HEK293 (cell line): ENCODE data around the gene GRAPL.
"Not testable (repeated sequence)": the region's sequence is repeated elsewhere in the genome, so short reads cannot be mapped to it uniquely, and the experiment has no call there.

Experiments
- BCL11A ChIP-seq: fragments of 450-650 bp; formaldehyde crosslinking; IDR thresholded peaks from 2 replicates; pipeline ENCODE4 v1.5.1; 2016; ENCODE audit warnings: low read depth, missing biosample characterization, missing genetic modification characterization
- CTCF ChIP-seq: fragments of 450-650 bp; formaldehyde crosslinking; IDR thresholded peaks from 2 replicates; pipeline ENCODE4 v1.5.1; 2016; ENCODE audit warnings: missing biosample characterization, missing genetic modification characterization
- SETDB1 ChIP-seq: IDR thresholded peaks from one replicate; pipeline ENCODE4 v1.6.1; 2017; ENCODE audit warnings: mild to moderate bottlenecking, low read length, moderate library complexity, mixed read lengths; ENCODE audit not compliant: insufficient read length
- ZBTB26 ChIP-seq: fragments of 450-650 bp; formaldehyde crosslinking; optimal IDR thresholded peaks from 2 replicates; pipeline ENCODE3; 2016; ENCODE audit warnings: missing biosample characterization, mild to moderate bottlenecking, missing genetic modification characterization
- ZNF37A ChIP-seq: fragments of 450-650 bp; IDR thresholded peaks from 2 replicates; pipeline ENCODE4 v1.5.1; 2018; ENCODE audit warnings: missing biosample characterization, missing genetic modification characterization
- ZNF777 ChIP-seq: fragments of 450-650 bp; formaldehyde crosslinking; IDR thresholded peaks from 2 replicates; pipeline ENCODE4 v1.5.1; 2017; ENCODE audit warnings: missing biosample characterization, missing genetic modification characterization, borderline replicate concordance
- TF ChIP-seq, protein P1 (sequence below): fragments of 450-650 bp; formaldehyde crosslinking; IDR thresholded peaks from 2 replicates; pipeline ENCODE4 v1.5.1; 2016; ENCODE audit warnings: missing biosample characterization, missing genetic modification characterization

GRCh38 chr17:19188870-19189708 is 61.7 kb downstream of the GRAPL start:
- not testable (repeated sequence) for TF ChIP-seq ZBTB26; CTCF; ZNF777 (tag by site-specific recombination); SETDB1; ZNF37A; BCL11A (tag by site-specific recombination)
- TF ChIP-seq, protein P1, sequence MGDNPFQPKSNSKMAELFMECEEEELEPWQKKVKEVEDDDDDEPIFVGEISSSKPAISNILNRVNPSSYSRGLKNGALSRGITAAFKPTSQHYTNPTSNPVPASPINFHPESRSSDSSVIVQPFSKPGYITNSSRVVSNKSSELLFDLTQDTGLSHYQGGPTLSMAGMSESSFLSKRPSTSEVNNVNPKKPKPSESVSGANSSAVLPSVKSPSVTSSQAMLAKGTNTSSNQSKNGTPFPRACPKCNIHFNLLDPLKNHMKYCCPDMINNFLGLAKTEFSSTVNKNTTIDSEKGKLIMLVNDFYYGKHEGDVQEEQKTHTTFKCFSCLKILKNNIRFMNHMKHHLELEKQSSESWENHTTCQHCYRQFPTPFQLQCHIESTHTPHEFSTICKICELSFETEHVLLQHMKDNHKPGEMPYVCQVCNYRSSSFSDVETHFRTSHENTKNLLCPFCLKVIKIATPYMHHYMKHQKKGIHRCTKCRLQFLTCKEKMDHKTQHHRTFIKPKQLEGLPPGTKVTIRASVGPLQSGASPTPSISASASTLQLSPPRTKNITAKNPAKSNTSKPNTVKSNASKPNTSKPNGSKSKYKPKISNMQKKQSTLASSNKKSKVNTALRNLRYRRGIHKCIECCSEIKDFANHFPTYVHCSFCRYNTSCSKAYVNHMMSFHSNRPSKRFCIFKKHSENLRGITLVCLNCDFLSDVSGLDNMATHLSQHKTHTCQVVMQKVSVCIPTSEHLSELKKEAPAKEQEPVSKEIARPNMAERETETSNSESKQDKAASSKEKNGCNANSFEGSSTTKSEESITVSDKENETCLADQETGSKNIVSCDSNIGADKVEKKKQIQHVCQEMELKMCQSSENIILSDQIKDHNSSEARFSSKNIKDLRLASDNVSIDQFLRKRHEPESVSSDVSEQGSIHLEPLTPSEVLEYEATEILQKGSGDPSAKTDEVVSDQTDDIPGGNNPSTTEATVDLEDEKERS (tag by site-specific recombination): not testable (repeated sequence)
